Measurements from ENCODE around the gene CALU. TPM values are rescaled to one million over a fixed set of nuclear protein-coding genes. Genes with fewer than 3 reads are reported as not detected.

The CALU gene
- total and polyA plus RNA-seq, 2 donors (not counting 1 experiment from before 2014, with no cell fraction given), result 5.1 to 11.2 TPM

DNA sequence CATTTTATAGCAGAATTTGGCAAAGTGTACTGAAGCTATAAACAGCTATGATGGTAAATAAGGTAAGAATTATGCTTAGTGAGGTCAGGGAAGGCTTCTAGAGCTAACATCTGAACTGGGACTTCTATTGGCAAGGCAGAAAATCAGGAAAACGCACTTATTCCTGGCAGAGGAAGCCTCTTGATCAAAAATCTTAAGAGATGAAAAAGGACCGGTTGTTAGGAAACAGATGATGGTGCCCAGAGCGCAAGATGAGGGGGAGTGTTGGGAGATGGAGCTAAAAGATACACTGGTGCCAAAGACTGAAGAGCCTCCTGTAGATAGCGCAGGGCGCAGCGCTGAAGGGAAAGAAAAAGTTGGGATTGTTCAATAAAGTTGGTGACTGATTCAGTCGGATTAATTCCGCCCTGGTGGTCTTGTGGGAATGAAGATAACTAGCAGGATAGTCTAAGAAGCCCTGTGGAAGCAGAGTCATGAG is 550 bp upstream of the CALU start:
- POLR2A ChIA-PET, result interaction anchor here (0.5 to 1.4 kb wide), 3 partner anchors 52 to 317 kb away, joined by 3 read pairs; partner anchors contain the start of gene TNPO3
- ATAC-seq (ENCODE audit: low read depth), result no peak
- Histone ChIP-seq H3K79me2 (ENCODE audit: control insufficient read depth, insufficient read depth, low read length) (peaks cover 61% of the 10 kb centered on the region), H3K27me3 (replicated peaks in 1 of 4; ENCODE audit: control extremely low read depth in 1 of 4, control insufficient read depth in 3 of 4, insufficient read depth in 4 of 4, low read length in 3 of 4) (no peaks in the 10 kb centered on the region), H3K27ac (ENCODE audit: low read length in 2 of 2) (peak overlapping the region; percentile 60 to 83), H3K4me3 (ENCODE audit: control extremely low read depth in 1 of 5, extremely low read depth in 1 of 5, insufficient read depth in 1 of 5, low read depth in 2 of 5, low read length in 4 of 5) (peak overlapping the region; percentile 51 to 96 (median 88)), H2AFZ (ENCODE audit: insufficient read depth, low read depth, low read length, poor library complexity, severe bottlenecking) (peak overlapping the region; percentile 82), H3K9ac (ENCODE audit: low read length) (peak overlapping the region; percentile 90), H3K36me3 (replicated peaks in 1 of 2; ENCODE audit: control extremely low read depth in 1 of 2, control insufficient read depth in 1 of 2, extremely low read depth in 1 of 2, insufficient read depth in 2 of 2, low read length in 1 of 2) (no peaks in the 10 kb centered on the region), H4K20me1 (ENCODE audit: control insufficient read depth, insufficient read depth, low read length, poor library complexity, severe bottlenecking) (peaks cover 13% of the 10 kb centered on the region), H3K4me2 (replicated peaks; ENCODE audit: low read depth, low read length, poor library complexity, severe bottlenecking) (peak overlapping the region; percentile 78), H3K9me3 (ENCODE audit: control extremely low read depth in 1 of 3, control insufficient read depth in 2 of 3, insufficient read depth in 1 of 3, low read length in 2 of 3) (no peaks in the 10 kb centered on the region), H3K4me1 (ENCODE audit: control insufficient read depth in 2 of 2, insufficient read depth in 2 of 2, low read length in 2 of 2) (peaks cover 34 to 49% of the 10 kb centered on the region in 2 donors)
- Mint-ChIP-seq H3K4me1 (peaks cover 41% of the 10 kb centered on the region), H3K9me3 (ENCODE audit: insufficient read depth) (no peaks in the 10 kb centered on the region), H3K27ac (peak overlapping the region; percentile 93), H3K27me3 (no peaks in the 10 kb centered on the region), H3K4me3 (peak overlapping the region; percentile 100)
- TF ChIP-seq, protein P1, sequence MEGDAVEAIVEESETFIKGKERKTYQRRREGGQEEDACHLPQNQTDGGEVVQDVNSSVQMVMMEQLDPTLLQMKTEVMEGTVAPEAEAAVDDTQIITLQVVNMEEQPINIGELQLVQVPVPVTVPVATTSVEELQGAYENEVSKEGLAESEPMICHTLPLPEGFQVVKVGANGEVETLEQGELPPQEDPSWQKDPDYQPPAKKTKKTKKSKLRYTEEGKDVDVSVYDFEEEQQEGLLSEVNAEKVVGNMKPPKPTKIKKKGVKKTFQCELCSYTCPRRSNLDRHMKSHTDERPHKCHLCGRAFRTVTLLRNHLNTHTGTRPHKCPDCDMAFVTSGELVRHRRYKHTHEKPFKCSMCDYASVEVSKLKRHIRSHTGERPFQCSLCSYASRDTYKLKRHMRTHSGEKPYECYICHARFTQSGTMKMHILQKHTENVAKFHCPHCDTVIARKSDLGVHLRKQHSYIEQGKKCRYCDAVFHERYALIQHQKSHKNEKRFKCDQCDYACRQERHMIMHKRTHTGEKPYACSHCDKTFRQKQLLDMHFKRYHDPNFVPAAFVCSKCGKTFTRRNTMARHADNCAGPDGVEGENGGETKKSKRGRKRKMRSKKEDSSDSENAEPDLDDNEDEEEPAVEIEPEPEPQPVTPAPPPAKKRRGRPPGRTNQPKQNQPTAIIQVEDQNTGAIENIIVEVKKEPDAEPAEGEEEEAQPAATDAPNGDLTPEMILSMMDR (IDR thresholded peaks at IDR 0.05), result no peak
- no peak for TF ChIP-seq EZH2 (IDR thresholded peaks at IDR 0.05; ENCODE audit: borderline replicate concordance, insufficient read depth, low read depth, low read length, poor library complexity, severe bottlenecking)
- 1% methylated on average over 8 of the region's 8 CpGs for WGBS (ENCODE audit: insufficient coverage)
- no peak for DNase-seq
- intact Hi-C loops (cut with micrococcal nuclease), result loop anchor here (1.0 to 10.0 kb wide), 10 partner anchors 41 to 1334 kb away; partner anchors contain the start of genes ARF5, ATP6V1F, CCDC136 and GCC1
- CTCF ChIA-PET, result interaction anchor here (1.0 kb wide), 1 partner anchor 480 kb away, joined by 5 read pairs; no protein-coding TSS in a partner anchor

Data from B cell (primary cell).